ENCODE measurements around the gene ERVFRD-1. TPM values are rescaled to one million over a fixed set of nuclear protein-coding genes. Genes with fewer than 3 reads are reported as not detected.

ERVFRD-1 gene
- total RNA-seq, 6 donors from 2014 or later: 0.46 to 1.3 (median 0.61) TPM; not detected in 2

- no peak overlapping the region for H3K27ac ChIP-seq
- H3K36me3 ChIP-seq: no peaks in the 10 kb centered on the region
- no peaks in the 10 kb centered on the region for H3K9me3 ChIP-seq
- no peaks in the 10 kb centered on the region for H3K27me3 ChIP-seq
- no peak for TF ChIP-seq POLR2AphosphoS5 (IDR thresholded peaks at IDR 0.05)
- no peak for TF ChIP-seq POLR2A (IDR thresholded peaks at IDR 0.05)
- no peak for TF ChIP-seq EP300 (IDR thresholded peaks at IDR 0.05)
- no peak for TF ChIP-seq CTCF (IDR thresholded peaks at IDR 0.05)
- 46 to 54% methylated on average over 3 of the region's 3 CpGs for WGBS, 2 donors
- H3K4me3 ChIP-seq: no peak overlapping the region
- no peaks in the 10 kb centered on the region for H3K4me1 ChIP-seq
- no peak for DNase-seq
- ATAC-seq (ENCODE audit: low FRiP score in 2 of 2): no peak
These were observed 25.6 kb downstream of the ERVFRD-1 start for GRCh38 chr6:11085758-11086435.

- H3K4me3 ChIP-seq: no peak overlapping the region
- H3K36me3 ChIP-seq: no peaks in the 10 kb centered on the region
- DNase-seq (no peak), ATAC-seq (ENCODE audit: low FRiP score in 2 of 2) (no peak)
- no peaks in the 10 kb centered on the region for H3K27me3 ChIP-seq
- no peak overlapping the region for H3K27ac ChIP-seq
- no peaks in the 10 kb centered on the region for H3K4me1 ChIP-seq
- WGBS, 2 donors: 93 to 98% methylated on average over 4 to 5 of the region's 5 CpGs
- TF ChIP-seq CTCF (IDR thresholded peaks at IDR 0.05): no peak
- no peak for TF ChIP-seq POLR2AphosphoS5 (IDR thresholded peaks at IDR 0.05)
- TF ChIP-seq EP300 (IDR thresholded peaks at IDR 0.05): no peak
- TF ChIP-seq POLR2A (IDR thresholded peaks at IDR 0.05): no peak
- H3K9me3 ChIP-seq: no peaks in the 10 kb centered on the region
These were observed 27.6 kb downstream of the ERVFRD-1 start for GRCh38 chr6:11083956-11084355.

DNA sequence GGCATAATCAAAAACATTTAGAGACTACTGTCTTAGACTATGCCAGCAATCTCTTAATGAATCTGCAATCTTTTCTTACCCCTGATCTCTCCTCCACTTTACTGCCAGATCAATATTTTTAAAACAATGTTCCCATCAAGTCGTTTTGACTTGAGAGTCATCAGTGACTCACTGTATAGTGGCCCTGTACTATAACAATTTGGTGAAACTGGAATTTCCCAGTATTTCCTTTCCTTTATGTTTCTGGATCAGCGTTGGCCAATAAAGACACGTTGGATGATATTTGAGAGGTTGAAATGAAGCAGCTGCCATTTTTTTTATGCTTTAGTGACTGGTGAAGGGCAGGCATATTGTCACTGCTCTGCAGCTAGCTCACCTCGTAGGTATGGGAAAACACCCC lies 28.0 kb downstream of the ERVFRD-1 start:
- no peaks in the 10 kb centered on the region for H3K36me3 ChIP-seq
- H3K27me3 ChIP-seq: no peaks in the 10 kb centered on the region
- no peaks in the 10 kb centered on the region for H3K9me3 ChIP-seq
- H3K27ac ChIP-seq: no peak overlapping the region
- ATAC-seq (ENCODE audit: low FRiP score in 2 of 2) (no peak), DNase-seq (no peak)
- 82 to 83% methylated on average over 4 of the region's 4 CpGs for WGBS, 2 donors
- no peak overlapping the region for H3K4me3 ChIP-seq
- TF ChIP-seq CTCF (IDR thresholded peaks at IDR 0.05) (no peak), EP300 (IDR thresholded peaks at IDR 0.05) (no peak), POLR2AphosphoS5 (IDR thresholded peaks at IDR 0.05) (no peak), POLR2A (IDR thresholded peaks at IDR 0.05) (no peak)
- H3K4me1 ChIP-seq: no peaks in the 10 kb centered on the region

DNA sequence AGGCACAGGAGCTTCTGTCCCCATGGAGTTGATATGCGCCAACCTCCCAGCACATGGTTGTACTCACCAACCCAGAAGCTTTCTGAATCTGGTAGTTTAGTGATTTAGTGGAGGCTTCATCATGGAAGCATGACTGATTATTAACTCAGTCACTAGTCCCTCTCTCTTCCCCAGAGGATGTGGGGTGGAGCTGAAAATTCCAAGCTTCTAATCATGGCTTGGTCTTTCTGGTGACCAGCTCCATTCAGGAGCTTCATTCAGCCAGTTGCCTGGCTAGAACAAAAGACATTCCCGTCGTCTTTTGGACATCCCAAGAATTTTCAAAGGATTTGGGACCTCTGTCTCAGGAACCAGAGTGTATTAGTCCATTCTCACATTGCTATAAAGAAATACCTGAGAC lies 31.2 kb downstream of the ERVFRD-1 start:
- DNase-seq: no peak
- Histone ChIP-seq H3K4me3 (no peak overlapping the region), H3K36me3 (no peaks in the 10 kb centered on the region), H3K27ac (no peak overlapping the region), H3K27me3 (no peaks in the 10 kb centered on the region), H3K4me1 (no peaks in the 10 kb centered on the region), H3K9me3 (no peaks in the 10 kb centered on the region)
- ATAC-seq (ENCODE audit: low FRiP score in 2 of 2): no peak
- TF ChIP-seq EP300 (IDR thresholded peaks at IDR 0.05) (no peak), POLR2AphosphoS5 (IDR thresholded peaks at IDR 0.05) (no peak), CTCF (IDR thresholded peaks at IDR 0.05) (no peak)
- WGBS, 2 donors: 57 to 69% methylated on average over 3 of the region's 3 CpGs

- no peaks in the 10 kb centered on the region for H3K27me3 ChIP-seq
- H3K27ac ChIP-seq: no peak overlapping the region
- ATAC-seq (ENCODE audit: low FRiP score in 2 of 2): no peak
- TF ChIP-seq POLR2AphosphoS5 (IDR thresholded peaks at IDR 0.05): no peak
- no peak for TF ChIP-seq EP300 (IDR thresholded peaks at IDR 0.05)
- no peak for TF ChIP-seq POLR2A (IDR thresholded peaks at IDR 0.05)
- no peak for TF ChIP-seq CTCF (IDR thresholded peaks at IDR 0.05)
- no peaks in the 10 kb centered on the region for H3K36me3 ChIP-seq
- no peaks in the 10 kb centered on the region for H3K4me1 ChIP-seq
- no peak overlapping the region for H3K4me3 ChIP-seq
- WGBS, 2 donors: 95% methylated on average over 4 of the region's 4 CpGs
- H3K9me3 ChIP-seq: no peaks in the 10 kb centered on the region
- no peak for DNase-seq
These were observed 33.3 kb downstream of the ERVFRD-1 start for GRCh38 chr6:11078266-11078665.

Measured in upper lobe of left lung (tissue), 6 donors.